Suprapubic skin (tissue), 4 donors: ENCODE data around the gene LRRN2. TPM values are rescaled to one million over a fixed set of nuclear protein-coding genes. Genes with fewer than 3 reads are reported as not detected.

ENCODE experiments used
- DNase-seq, 2 donors: peaks; one replicate each; pipeline ENCODE4 v3.0.0-alpha.2; 2019; ENCODE audit warnings: low spot score in 2 of 2
- H3K27ac ChIP-seq: fragments of 200-600 bp; sonication (generic); one replicate; pipeline ENCODE4 v1.5.1; 2019
- H3K27me3 ChIP-seq: fragments of 200-600 bp; sonication (generic); one replicate; pipeline ENCODE4 v1.5.1; 2019
- H3K36me3 ChIP-seq: fragments of 200-600 bp; sonication (generic); one replicate; pipeline ENCODE4 v1.5.1; 2019
- H3K4me1 ChIP-seq: fragments of 200-600 bp; sonication (generic); one replicate; pipeline ENCODE4 v1.5.1; 2019
- H3K4me3 ChIP-seq: fragments of 200-600 bp; sonication (generic); one replicate; pipeline ENCODE4 v1.5.1; 2019; ENCODE audit warnings: mild to moderate bottlenecking
- H3K9me3 ChIP-seq: fragments of 200-600 bp; sonication (generic); one replicate; pipeline ENCODE4 v1.5.1; 2019
- CTCF ChIP-seq, 2 donors: fragments of 200-600 bp in 1 of 2; fragments of 450-650 bp in 1 of 2; sonication (generic) in 1 of 2; IDR thresholded peaks; one replicate each; pipeline ENCODE4 v1.5.1; 2016 to 2019; ENCODE audit warnings: antibody characterized with exemption in 2 of 2, mild to moderate bottlenecking in 1 of 2, moderate library complexity in 1 of 2
- EP300 ChIP-seq: sonication (generic); formaldehyde crosslinking; IDR thresholded peaks from one replicate; pipeline ENCODE4 v1.6.1; 2017; ENCODE audit warnings: antibody characterized with exemption
- POLR2A ChIP-seq, 2 donors: fragments of 450-650 bp; IDR thresholded peaks; one replicate each; pipeline ENCODE4 v1.6.1; 2017; ENCODE audit warnings: antibody characterized with exemption in 2 of 2, mild to moderate bottlenecking in 2 of 2, moderate library complexity in 2 of 2
- POLR2AphosphoS5 ChIP-seq, 3 donors: sonication (generic); formaldehyde crosslinking; IDR thresholded peaks; one replicate each; pipeline ENCODE4 v1.6.1; 2017; ENCODE audit warnings: antibody characterized with exemption in 3 of 3
- WGBS: methylation state at CpG from one replicate; pipeline ENCODE4 v1.1.5; 2018; 5-methylcytosine and 5-hydroxymethylcytosine counted together
- total RNA-seq, 4 donors: library from RNA; depleted of rRNA; stranded (reverse); fragments of >200 nt; gene quantifications; one replicate each; pipeline ENCODE4 v1.1.0, GENCODE V29; 2016

Gene LRRN2
- total RNA-seq, 4 donors from 2014 or later: 0.19 to 0.85 (median 0.27) TPM

GRCh38 chr1:204645251-204645650 lies 40.3 kb downstream of the LRRN2 start:
- Histone ChIP-seq H3K27ac (no peak overlapping the region), H3K9me3 (no peaks in the 10 kb centered on the region), H3K36me3 (no peaks in the 10 kb centered on the region), H3K4me3 (no peak overlapping the region), H3K27me3 (no peaks in the 10 kb centered on the region), H3K4me1 (no peaks in the 10 kb centered on the region)
- TF ChIP-seq POLR2A (IDR thresholded peaks at IDR 0.05) (no peak), POLR2AphosphoS5 (IDR thresholded peaks at IDR 0.05) (no peak), EP300 (no peak), CTCF (IDR thresholded peaks at IDR 0.05) (no peak)
- no peak for DNase-seq
- WGBS: 47% methylated on average over 3 of the region's 3 CpGs

- H3K4me1 ChIP-seq: no peaks in the 10 kb centered on the region
- DNase-seq: no peak
- no peak overlapping the region for H3K27ac ChIP-seq
- no peaks in the 10 kb centered on the region for H3K9me3 ChIP-seq
- H3K36me3 ChIP-seq: no peaks in the 10 kb centered on the region
- 91% methylated on average over 6 of the region's 6 CpGs for WGBS
- no peak for TF ChIP-seq CTCF (IDR thresholded peaks at IDR 0.05)
- no peak for TF ChIP-seq EP300
- TF ChIP-seq POLR2A (IDR thresholded peaks at IDR 0.05): no peak
- no peak for TF ChIP-seq POLR2AphosphoS5 (IDR thresholded peaks at IDR 0.05)
- H3K27me3 ChIP-seq: no peaks in the 10 kb centered on the region
- H3K4me3 ChIP-seq: no peak overlapping the region
These were observed 42.0 kb downstream of the LRRN2 start for GRCh38 chr1:204643503-204643902.

GRCh38 chr1:204641936-204642335 lies 43.6 kb downstream of the LRRN2 start:
- peaks cover 3% of the 10 kb centered on the region for H3K4me1 ChIP-seq
- H3K36me3 ChIP-seq: no peaks in the 10 kb centered on the region
- no peaks in the 10 kb centered on the region for H3K27me3 ChIP-seq
- no peak overlapping the region for H3K4me3 ChIP-seq
- WGBS: 82% methylated on average over 3 of the region's 3 CpGs
- no peak overlapping the region for H3K27ac ChIP-seq
- no peaks in the 10 kb centered on the region for H3K9me3 ChIP-seq
- no peak for DNase-seq
- TF ChIP-seq POLR2AphosphoS5 (IDR thresholded peaks at IDR 0.05) (no peak), CTCF (IDR thresholded peaks at IDR 0.05) (no peak), POLR2A (IDR thresholded peaks at IDR 0.05) (no peak), EP300 (no peak)

GRCh38 chr1:204641455-204641854 lies 44.1 kb downstream of the LRRN2 start:
- TF ChIP-seq EP300: no peak
- TF ChIP-seq POLR2AphosphoS5 (IDR thresholded peaks at IDR 0.05): no peak
- TF ChIP-seq POLR2A (IDR thresholded peaks at IDR 0.05): no peak
- TF ChIP-seq CTCF (IDR thresholded peaks at IDR 0.05): no peak
- DNase-seq: no peak
- Histone ChIP-seq H3K36me3 (no peaks in the 10 kb centered on the region), H3K27ac (no peak overlapping the region), H3K4me1 (peaks cover 3% of the 10 kb centered on the region), H3K4me3 (no peak overlapping the region), H3K27me3 (no peaks in the 10 kb centered on the region), H3K9me3 (no peaks in the 10 kb centered on the region)
- 93% methylated on average over 1 of the region's 1 CpG for WGBS

- Histone ChIP-seq H3K4me1 (peaks cover 3% of the 10 kb centered on the region), H3K27me3 (peaks cover under 1% of the 10 kb centered on the region), H3K27ac (no peak overlapping the region), H3K4me3 (no peak overlapping the region), H3K9me3 (no peaks in the 10 kb centered on the region), H3K36me3 (no peaks in the 10 kb centered on the region)
- DNase-seq: no peak
- WGBS: 100% methylated on average over 2 of the region's 2 CpGs
- TF ChIP-seq POLR2AphosphoS5 (IDR thresholded peaks at IDR 0.05) (no peak), CTCF (IDR thresholded peaks at IDR 0.05) (no peak), EP300 (no peak), POLR2A (IDR thresholded peaks at IDR 0.05) (no peak)
These were observed 45.0 kb downstream of the LRRN2 start for GRCh38 chr1:204640578-204640977.
